ENCODE measurements around the gene ATP11A.
"Not testable (repeated sequence)": the region's sequence is repeated elsewhere in the genome, so short reads cannot be mapped to it uniquely, and the experiment has no call there.

ATP11A gene

GRCh38 chr13:112791663-112792440 lies 102.0 kb downstream of the ATP11A start:
- DNase-seq (ENCODE audit: low read depth in 2 of 3, low spot score in 2 of 3), result no peak

- no peak for DNase-seq (ENCODE audit: low read depth in 2 of 3, low spot score in 2 of 3)
Observed at GRCh38 chr13:112792511-112792910, 102.7 kb downstream of the ATP11A start.

GRCh38 chr13:112793545-112794445 lies 104.0 kb downstream of the ATP11A start:
- no peak for DNase-seq (ENCODE audit: low read depth in 2 of 3, low spot score in 2 of 3)

GRCh38 chr13:112795277-112795676 lies 105.4 kb downstream of the ATP11A start:
- DNase-seq (ENCODE audit: low read depth in 2 of 3, low spot score in 2 of 3), result no peak

GRCh38 chr13:112796190-112796915 lies 106.5 kb downstream of the ATP11A start:
- no peak for DNase-seq (ENCODE audit: low read depth in 2 of 3, low spot score in 2 of 3)

GRCh38 chr13:112799394-112799793 lies 109.6 kb downstream of the ATP11A start:
- no peak for DNase-seq (ENCODE audit: low read depth in 2 of 3, low spot score in 2 of 3)

- no peak for DNase-seq (ENCODE audit: low read depth in 2 of 3, low spot score in 2 of 3)
Observed at GRCh38 chr13:112800057-112800456, 110.2 kb downstream of the ATP11A start.

- not testable (repeated sequence) for DNase-seq (ENCODE audit: low read depth in 2 of 3, low spot score in 2 of 3)
Observed at GRCh38 chr13:112800807-112801206, 111.0 kb downstream of the ATP11A start.

GRCh38 chr13:112802802-112803195 lies 113.0 kb downstream of the ATP11A start:
- DNase-seq (ENCODE audit: low read depth in 2 of 3, low spot score in 2 of 3), result no peak

- DNase-seq (ENCODE audit: low read depth in 2 of 3, low spot score in 2 of 3), result no peak
Observed at GRCh38 chr13:112803422-112803821, 113.6 kb downstream of the ATP11A start.

- no peak for DNase-seq (ENCODE audit: low read depth in 2 of 3, low spot score in 2 of 3)
Observed at GRCh38 chr13:112804374-112804773, 114.5 kb downstream of the ATP11A start.

GRCh38 chr13:112806739-112807652 lies 117.2 kb downstream of the ATP11A start:
- DNase-seq (ENCODE audit: low read depth in 2 of 3, low spot score in 2 of 3), result no peak

GRCh38 chr13:112807653-112808376 lies 118.0 kb downstream of the ATP11A start:
- no peak for DNase-seq (ENCODE audit: low read depth in 2 of 3, low spot score in 2 of 3)

- no peak for DNase-seq (ENCODE audit: low read depth in 2 of 3, low spot score in 2 of 3)
Observed at GRCh38 chr13:112808377-112809140, 118.7 kb downstream of the ATP11A start.

- no peak for DNase-seq (ENCODE audit: low read depth in 2 of 3, low spot score in 2 of 3)
Observed at GRCh38 chr13:112809332-112810315, 119.8 kb downstream of the ATP11A start.

GRCh38 chr13:112810608-112811007 lies 120.8 kb downstream of the ATP11A start:
- DNase-seq (ENCODE audit: low read depth in 2 of 3, low spot score in 2 of 3), result no peak

GRCh38 chr13:112812306-112813055 lies 122.6 kb downstream of the ATP11A start:
- no peak for DNase-seq (ENCODE audit: low read depth in 2 of 3, low spot score in 2 of 3)

Data from activated CD8-positive, alpha-beta memory T cell treated with anti-CD3 and anti-CD28 coated beads for 48 hours (primary cell).